Peyer's patch (tissue), 4 donors: ENCODE measurements around the gene NPC2.

Experiments used
- CTCF ChIP-seq, 6 experiments: fragments of 450-650 bp in 4 of 6; fragments of 200-600 bp in 2 of 6; sonication (generic) in 1 of 6; IDR thresholded peaks; one replicate each; pipeline ENCODE4 v1.5.1; 2017 to 2019; ENCODE audit warnings: antibody characterized with exemption in 6 of 6, mild to moderate bottlenecking in 3 of 6, moderate library complexity in 1 of 6
- POLR2A ChIP-seq, 2 donors: fragments of 450-650 bp; IDR thresholded peaks; one replicate each; pipeline ENCODE4 v1.5.1; 2017; ENCODE audit warnings: antibody characterized with exemption in 2 of 2, mild to moderate bottlenecking in 2 of 2, moderate library complexity in 2 of 2

GRCh38 chr14:74483321-74483720 is 9.8 kb downstream of the NPC2 start:
- TF ChIP-seq CTCF (IDR thresholded peaks at IDR 0.05), result no peak
- no peak for TF ChIP-seq POLR2A (IDR thresholded peaks at IDR 0.05)
